Subcutaneous adipose tissue (tissue), 4 donors: Measurements from ENCODE around the gene DUSP12. TPM values are rescaled to one million over a fixed set of nuclear protein-coding genes. Genes with fewer than 3 reads are reported as not detected.

Source experiments
- total RNA-seq, 4 donors: library from RNA; depleted of rRNA; stranded (reverse); fragments of >200 nt; gene quantifications; one replicate each; pipeline ENCODE4 v1.1.0, GENCODE V29; 2016
- TF ChIP-seq, protein P1 (sequence below): fragments of 450-650 bp; IDR thresholded peaks from one replicate; pipeline ENCODE4 v1.5.1; 2016; ENCODE audit warnings: low read depth, mild to moderate bottlenecking, control low read depth, antibody characterized with exemption, moderate library complexity

DUSP12 gene, protein sequence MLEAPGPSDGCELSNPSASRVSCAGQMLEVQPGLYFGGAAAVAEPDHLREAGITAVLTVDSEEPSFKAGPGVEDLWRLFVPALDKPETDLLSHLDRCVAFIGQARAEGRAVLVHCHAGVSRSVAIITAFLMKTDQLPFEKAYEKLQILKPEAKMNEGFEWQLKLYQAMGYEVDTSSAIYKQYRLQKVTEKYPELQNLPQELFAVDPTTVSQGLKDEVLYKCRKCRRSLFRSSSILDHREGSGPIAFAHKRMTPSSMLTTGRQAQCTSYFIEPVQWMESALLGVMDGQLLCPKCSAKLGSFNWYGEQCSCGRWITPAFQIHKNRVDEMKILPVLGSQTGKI
- total RNA-seq, result 10 to 100 TPM; 19.4 to 36.0 (median 27.1) TPM

DNA sequence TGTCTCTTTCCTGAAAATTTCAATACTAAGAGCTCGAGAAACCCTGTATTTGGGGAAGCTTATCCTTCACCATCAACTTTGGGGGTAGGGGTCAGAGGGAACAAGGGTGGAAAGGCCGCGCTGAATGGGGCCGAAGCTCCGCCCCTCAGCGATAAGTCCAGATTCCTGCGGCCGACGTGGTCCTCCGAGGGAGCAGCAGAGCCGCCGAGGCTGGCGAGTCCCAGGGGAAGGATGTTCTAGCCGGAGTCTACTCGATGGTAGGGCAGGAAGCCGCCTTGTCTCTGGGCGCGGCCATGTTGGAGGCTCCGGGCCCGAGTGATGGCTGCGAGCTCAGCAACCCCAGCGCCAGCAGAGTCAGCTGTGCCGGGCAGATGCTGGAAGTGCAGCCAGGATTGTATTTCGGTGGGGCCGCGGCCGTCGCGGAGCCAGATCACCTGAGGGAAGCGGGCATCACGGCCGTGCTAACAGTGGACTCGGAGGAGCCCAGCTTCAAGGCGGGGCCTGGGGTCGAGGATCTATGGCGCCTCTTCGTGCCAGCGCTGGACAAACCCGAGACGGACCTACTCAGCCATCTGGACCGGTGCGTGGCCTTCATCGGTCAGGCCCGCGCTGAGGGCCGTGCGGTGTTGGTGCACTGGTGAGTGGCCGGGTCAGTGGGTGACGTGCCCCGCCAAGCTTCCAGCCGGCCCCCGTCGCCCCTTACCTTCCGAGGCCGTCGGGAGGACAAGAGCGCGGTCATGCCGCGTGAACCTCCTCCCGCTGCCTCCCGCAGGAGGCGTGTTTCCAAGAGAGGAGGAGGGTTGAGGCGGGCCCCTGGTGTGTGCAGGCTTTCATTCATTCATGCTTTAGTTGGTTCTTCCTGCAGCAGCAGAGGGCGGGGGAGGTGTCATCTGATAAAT is at the start of gene DUSP12:
Gene DUSP12 (plus strand): TSS at position 278 of the 899 bp plus-strand sequence. CDS start 16 bp downstream, at position 294.
- TF ChIP-seq, protein P1, sequence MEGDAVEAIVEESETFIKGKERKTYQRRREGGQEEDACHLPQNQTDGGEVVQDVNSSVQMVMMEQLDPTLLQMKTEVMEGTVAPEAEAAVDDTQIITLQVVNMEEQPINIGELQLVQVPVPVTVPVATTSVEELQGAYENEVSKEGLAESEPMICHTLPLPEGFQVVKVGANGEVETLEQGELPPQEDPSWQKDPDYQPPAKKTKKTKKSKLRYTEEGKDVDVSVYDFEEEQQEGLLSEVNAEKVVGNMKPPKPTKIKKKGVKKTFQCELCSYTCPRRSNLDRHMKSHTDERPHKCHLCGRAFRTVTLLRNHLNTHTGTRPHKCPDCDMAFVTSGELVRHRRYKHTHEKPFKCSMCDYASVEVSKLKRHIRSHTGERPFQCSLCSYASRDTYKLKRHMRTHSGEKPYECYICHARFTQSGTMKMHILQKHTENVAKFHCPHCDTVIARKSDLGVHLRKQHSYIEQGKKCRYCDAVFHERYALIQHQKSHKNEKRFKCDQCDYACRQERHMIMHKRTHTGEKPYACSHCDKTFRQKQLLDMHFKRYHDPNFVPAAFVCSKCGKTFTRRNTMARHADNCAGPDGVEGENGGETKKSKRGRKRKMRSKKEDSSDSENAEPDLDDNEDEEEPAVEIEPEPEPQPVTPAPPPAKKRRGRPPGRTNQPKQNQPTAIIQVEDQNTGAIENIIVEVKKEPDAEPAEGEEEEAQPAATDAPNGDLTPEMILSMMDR, result no peak

DNA sequence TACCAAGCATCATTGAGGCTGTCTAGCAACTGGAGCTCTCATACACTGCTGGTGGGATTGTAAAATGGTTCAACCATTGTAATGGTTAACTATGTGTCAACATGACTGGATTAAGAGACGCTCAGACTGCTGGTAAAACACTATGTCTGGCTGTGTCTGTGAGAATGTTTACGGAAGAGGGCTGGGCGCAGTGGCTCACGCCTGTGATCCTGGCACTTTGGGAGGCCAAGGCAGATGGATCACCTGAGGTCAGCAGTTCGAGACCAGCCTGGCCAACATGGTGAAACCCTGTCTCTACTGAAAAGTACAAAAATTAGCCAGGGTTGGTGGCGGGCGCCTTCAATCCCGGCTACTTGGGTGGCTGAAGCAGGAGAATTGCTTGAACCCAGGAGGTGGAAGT is 47.3 kb upstream of the DUSP12 start:
- TF ChIP-seq, protein P1, result no peak

DNA sequence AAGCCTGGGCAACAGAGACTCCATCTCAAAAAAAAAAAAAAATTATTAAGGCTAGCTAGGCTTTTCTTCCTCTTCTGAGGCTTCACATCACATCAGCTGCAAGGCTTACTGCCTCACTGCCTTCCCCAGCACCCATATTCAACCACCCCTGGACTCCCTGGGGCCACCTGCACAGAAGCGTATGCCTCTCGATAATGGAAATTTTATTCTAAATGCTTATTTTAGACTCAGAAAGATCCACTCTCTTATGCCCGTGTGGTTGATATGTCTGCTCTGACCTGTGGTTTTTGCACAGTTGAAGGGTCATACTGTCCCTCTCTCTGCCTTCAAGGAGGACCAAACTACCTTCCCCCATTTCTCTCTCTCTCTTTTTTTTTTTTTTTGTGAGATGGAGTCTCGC is 44.0 kb upstream of the DUSP12 start:
- TF ChIP-seq, protein P1, result no peak

DNA sequence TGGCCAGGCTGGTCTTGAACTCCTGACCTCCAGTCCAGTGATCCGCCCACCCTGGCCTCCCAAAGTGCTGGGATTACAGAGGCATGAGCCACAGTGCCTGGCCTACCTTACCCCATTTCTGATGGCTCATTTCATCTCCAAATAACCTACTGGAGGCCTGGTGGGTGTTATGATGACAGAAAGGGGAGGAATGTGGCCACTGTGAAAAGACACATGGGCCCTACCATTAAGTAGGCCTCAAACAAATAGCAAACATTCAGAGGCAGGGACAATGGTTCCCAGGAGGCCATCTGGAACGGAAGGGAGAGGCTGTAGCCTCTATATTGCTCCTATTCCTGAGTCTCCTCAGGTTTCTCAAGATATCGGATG is 43.5 kb upstream of the DUSP12 start:
- TF ChIP-seq, protein P1, result no peak

DNA sequence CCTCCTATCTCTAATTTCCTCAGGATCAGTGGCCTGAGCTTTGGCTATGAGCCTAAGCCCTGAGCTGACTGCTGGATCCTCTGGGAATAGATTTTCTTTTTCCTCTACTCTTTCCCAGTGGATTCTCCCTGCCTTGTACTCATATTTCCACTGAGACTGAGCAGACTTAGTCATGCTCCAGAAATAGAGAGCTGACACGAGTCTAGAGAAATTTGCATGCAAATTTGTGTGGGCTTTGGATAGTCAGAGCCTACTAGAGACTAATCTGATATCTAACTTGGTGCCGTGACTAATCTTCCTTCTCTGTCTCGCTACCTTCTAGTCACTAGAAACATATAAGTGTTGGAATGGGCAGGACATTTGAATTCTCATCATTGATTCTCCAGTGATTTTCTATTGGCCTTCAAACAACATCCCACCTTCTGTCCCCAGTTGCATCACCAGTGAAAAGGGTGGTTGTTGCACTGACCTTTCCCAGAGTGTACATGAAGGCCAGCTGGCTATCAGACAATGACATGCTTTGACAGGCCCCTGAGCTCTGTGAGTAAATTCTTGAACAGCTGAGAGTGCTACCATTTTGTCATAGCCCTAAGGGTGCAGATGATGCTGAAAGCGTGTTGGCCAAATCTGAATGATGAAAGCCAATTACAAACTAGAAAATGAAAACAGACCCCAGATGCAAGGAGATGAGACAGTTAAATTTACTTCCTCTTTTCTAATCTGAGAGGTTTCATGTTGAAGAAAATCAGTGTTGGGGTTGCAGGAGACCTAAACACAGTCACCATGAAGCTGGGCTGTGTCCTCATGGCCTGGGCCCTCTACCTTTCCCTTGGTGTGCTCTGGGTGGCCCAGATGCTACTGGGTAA is 42.9 kb upstream of the DUSP12 start, which contains the start of gene FCRLA:
Gene FCRLA (plus strand): TSS at position 748 of the 866 bp plus-strand sequence. CDS start 36 bp downstream, at position 784.
- TF ChIP-seq, protein P1, result no peak

DNA sequence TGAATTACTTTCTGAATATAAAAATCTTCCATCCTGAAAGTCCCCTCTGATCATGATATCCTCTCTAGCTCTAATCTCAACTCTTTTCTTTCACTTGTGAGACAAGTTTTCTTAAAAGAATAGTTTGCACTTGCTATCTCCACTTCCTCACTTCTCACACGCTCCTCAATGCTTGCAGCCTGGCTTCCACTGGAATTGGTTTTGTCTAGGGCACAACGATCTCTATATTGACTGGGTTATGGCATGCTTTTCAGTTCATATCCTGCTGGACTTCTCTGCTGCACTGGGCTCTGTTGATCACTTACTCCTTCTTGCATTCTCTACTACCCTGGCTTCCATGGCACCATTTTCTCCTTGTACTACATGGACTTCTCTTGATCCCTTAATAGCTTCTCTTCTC is 42.1 kb upstream of the DUSP12 start:
- TF ChIP-seq, protein P1, result no peak
